CD4-positive, alpha-beta T cell treated with Interleukin-21 for 1 hour (primary cell): ENCODE data around the gene CLCN1.
A peak's percentile ranks its signal among the peaks of the same experiment; 100 is the strongest.

Experiments used
- DNase-seq: peaks from one replicate; pipeline ENCODE4 v3.0.0-alpha.2; 2020

The CLCN1 gene

DNA sequence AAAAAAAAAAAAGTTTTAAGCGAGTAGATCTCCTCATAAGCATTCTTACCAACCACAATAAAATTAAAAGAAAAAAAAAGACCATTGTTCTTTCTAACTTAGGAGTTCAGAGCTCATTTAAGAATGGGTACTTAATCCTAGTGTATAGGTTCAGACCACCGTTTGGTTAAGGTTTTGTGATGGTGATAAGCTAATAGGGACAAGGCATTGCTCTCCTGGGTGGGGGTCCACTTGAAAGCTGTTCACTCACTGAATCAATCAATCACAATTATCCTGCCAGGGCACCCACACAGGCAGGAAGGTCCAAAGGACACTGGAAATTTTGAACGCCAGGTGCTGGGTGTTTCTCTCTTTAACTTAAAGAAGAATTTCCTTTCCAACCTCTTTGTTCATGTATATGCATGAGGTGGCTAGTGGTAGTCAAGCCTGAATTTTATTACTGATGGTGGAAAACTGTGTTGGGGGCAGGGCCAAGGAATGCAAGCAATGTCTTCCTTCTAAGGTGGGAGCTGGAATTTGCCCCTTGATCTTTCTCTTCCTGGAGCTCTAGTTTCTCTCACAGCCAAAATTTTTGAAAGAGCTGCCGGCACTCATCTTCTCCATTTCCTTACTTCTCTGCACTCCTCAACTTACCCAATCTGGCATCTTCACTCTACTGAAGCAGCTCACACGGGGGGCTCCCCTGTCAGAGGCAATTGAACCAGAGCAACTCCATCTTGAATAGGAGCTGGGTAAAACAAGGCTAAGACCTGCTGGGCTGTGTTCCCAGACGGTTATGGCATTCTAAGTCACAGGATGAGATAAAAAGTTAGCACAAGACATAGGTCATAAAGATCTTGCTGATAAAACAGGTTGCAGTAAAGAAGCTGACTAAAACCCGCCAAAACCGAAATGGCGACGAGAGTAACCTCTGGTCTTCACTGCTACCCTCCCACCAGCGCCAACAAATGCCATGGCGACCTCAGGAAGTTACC is 54.1 kb downstream of the CLCN1 start:
- DNase-seq: no peak

DNA sequence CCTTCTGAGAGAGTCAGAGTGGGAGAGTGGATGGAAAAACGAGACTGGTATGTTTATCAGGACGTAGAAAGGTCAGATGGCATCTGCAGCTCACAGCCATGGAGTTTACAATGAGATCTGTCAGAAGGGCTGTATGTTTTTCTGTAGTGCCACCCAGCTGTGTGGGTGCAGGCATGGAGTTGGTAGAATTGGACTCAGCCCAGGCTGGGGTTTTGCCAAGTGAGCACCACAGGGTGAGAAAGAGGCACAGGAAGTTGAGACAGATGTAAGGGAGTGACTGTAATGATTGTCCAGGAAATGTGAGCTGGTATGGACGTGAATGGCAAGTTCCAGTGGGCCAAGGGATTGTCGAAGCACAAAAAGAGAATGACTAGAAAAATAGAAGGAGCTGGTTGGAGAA is 56.2 kb downstream of the CLCN1 start:
- DNase-seq: peak; percentile 58

DNA sequence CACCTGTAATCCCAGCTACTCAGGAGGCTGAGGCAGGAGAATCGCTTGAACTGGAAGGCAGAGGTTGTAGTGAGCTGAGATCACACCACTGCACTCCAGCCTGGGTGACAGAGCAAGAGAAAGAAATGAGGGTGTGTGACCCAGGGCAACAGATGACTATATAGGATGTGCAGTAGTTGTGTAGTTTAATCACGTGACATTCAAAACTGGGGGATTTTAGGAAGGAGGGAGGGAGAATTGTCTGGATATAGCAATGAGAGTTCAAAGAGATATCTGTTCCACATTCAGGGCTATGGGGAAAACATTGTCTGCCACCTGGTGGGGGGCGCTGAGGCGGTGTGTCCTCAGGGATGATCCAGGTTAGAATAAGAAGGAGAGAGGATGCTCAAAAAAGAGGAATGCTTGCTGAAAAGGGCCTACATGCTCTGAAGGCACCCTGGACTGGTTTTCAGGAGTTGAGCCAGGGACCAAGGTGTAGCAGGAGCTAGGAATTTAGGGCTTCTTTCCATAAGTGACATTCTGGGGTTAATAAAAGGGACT is 57.4 kb downstream of the CLCN1 start:
- no peak for DNase-seq

DNA sequence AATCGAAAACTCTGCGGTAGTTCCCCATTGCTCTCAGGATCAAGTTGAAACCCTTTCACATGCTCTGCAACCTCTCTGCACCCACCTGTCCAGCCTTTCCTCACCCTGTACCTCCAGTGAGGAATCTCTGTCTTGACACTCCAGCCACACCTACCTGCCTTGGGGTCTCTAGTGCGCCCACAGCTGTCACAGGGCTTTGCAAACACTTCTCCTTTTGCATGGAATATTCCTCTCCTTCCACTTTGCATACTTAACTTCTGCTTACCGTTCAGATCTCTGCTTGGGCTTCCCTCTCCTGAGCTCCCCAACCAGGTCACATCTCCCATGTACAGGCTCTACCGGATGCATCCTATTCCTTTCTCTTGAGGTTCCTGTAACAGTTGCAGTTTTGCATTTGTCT is 58.6 kb downstream of the CLCN1 start:
- DNase-seq: no peak

DNA sequence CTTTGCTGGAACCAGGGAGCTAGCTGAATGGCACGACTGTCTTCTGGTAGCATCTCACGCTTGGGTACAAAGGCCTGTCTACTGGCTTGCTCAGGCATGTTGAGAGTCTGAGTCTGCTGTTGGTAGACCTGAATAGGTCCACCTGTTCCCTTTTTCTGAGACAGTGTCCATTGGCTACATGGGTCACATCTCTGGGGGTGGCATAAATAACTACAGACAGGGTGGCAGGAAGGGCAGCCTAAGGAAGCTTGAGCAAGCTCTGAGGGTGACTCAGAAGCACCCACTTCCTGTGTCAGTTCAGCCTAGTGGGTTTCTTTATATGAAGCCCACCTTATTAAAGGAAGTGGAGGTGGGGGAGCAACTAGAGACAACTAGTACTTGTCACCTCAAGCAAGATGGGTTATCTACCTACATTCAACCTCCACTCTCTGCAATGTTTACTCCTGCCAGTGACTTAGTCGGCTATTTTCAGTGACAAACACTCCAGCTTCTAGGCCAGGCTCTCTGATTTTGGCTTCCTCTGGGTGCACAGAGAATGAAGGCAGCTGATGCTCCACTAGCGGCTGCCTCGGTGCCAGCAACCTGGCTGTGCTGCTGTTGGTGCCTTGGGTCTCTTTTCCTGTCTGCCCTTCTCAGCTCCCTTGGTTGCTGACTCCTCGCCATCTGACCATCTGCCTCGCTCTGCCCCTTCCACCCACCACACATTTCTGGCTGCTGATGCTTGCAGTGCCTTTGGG is 59.6 kb downstream of the CLCN1 start:
- peak; percentile 65 for DNase-seq

DNA sequence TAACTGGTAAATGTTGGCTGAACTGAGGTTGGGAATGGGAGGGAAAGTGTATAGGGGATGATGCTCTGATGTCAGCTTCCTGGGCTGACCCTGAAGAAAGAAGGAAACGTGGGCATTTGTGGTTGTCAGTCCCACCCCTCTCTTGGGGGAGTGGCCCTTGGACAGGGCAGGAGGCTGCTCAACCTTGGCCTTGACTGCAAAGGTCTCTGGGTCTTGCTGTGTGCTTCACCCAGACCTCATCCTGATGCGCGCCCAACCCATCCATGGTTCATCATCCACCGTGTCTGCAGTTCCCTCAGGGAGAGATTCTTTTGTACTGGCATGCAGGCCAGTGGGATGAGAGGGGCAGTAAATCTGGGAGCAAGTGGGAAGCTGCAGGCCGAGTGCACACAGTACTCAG is 60.5 kb downstream of the CLCN1 start:
- DNase-seq: no peak

DNA sequence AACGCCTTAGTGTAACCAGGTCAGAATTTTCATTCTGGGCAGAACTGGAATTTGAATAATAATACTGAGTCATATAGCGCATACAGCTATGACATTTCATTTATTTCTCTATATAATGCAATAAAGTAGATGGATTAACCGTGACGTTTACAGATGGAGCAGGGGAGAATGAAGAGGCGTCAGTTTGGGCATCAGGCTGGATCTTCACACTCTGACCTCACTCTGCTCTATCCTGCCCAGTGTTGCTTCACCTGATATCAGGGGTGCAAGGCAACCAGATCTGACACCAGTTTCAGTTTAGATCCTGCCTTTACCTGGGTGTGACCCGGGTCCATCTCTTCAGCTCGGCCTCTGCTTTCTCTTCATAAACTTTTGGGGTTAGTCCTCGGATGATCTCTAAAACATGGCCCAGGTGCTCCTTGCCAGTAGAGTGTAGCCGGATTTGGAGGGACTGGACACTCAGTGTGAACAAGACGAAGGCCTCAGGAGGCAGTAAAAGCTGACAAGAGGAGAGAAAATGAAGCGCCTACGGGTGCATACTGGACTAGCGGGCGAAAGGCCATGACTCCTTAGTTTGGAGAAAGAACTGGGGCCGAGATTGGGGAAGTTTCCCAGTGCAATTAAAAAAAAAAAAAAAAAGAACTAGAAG is 63.8 kb downstream of the CLCN1 start:
- no peak for DNase-seq

DNA sequence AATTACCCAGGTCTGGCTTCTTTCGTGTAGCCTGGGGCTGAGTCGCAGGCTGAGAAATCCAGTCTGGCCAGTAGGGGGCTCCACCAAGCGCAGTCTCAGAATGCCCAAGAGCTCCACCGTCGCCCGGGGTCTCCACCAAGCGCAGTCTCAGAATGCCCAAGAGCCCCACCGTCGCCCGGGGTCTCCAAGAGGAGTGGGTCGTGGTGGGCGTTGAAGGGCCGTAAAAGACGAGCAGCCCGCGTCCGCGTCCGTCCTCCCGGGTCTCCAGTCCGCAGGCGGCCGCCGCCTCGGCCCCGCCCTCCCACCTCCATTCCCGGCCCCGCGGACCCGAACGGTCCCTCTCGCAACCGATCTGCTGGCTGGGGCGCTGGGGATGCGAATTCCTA is 64.3 kb downstream of the CLCN1 start:
- DNase-seq: peak; percentile 90

DNA sequence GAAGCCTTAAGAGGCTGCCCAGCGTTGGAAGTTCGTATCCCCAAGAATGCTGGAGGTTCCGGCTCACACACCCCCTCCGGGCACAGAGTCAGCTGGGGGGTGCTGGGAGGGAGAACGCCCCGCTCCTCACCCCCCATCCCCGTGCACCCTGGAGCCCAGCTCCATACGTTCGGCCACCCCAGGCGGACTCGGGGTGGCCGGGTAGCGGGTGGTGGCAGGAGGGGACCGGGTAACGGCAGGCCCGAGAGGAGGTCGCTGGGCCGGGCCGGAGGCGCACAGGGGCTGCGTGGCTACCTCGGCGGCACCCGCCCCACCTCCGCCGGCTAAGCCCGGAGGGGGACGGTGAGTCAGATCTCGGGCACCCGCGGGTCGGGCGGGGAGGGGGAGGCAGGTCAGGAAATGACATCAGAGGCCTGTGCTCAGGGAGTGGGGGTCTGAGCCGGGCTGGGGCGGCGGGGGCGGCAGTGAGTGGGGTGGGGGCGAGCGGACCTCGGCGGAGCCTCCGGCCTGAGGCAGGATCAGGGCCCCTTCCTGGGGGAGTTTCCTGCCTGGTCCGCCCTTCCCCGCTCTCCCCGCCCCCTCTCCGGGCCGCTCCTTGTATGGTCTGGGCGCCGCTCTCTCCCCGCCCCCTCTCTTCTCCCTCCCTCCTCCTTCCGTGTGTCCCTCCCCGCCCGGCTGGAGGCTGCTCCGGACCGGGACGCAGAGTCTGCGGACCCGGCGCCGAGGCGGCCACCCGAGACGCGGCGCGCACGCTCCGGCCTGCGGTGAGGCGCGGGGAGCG is 64.9 kb downstream of the CLCN1 start, which contains the start of gene ZYX:
ZYX (plus strand) TSS at position 700 of the 781 bp plus-strand sequence. CDS start 227 bp downstream, outside the sequence.
- peak; percentile 86 for DNase-seq

DNA sequence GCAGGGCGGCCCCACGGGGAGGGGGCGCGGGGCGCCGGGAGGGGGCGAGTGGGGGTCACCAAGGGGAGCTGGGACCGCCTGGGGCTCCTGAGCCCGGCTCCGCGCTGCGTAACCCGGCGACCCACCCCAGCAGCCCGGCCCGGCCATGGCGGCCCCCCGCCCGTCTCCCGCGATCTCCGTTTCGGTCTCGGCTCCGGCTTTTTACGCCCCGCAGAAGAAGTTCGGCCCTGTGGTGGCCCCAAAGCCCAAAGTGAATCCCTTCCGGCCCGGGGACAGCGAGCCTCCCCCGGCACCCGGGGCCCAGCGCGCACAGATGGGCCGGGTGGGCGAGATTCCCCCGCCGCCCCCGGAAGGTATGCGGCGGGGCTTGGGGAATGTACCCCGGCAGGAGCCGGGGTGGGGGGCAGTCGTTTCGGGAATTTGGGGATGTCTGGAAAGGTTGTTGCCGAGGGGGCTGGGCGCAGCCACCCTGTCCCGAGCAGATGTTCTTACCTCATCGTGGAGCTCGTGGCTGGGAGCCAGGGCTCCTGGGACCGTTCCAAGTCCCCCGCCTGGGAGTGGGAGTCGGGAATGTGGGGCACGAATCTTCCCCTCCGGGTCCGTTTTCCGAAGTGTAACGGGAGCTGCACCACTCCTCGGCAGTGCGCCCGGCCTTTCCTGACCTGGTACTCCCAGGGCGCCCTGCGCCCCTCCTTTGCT is 65.7 kb downstream of the CLCN1 start:
- DNase-seq: no peak

DNA sequence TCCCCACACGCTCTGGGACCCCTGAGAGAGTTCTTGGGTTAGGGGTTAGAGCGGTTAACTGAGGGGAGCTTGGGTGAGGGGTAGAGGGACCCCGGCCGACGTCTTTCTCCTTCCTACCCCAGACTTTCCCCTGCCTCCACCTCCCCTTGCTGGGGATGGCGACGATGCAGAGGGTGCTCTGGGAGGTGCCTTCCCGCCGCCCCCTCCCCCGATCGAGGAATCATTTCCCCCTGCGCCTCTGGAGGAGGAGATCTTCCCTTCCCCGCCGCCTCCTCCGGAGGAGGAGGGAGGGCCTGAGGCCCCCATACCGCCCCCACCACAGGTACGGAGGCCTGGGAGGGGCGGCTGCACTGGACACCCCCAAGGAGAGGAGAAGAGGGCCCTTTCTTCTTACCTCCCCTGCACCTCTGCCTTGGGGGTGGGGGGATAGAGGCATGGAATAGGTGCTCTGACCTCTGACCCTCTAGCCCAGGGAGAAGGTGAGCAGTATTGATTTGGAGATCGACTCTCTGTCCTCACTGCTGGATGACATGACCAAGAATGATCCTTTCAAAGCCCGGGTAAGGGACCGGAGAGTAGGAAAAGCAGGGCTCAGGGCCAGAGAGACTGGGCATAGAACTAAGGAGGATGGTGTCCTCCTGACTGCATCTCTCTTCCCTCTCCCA is 66.3 kb downstream of the CLCN1 start:
- DNase-seq: no peak

DNA sequence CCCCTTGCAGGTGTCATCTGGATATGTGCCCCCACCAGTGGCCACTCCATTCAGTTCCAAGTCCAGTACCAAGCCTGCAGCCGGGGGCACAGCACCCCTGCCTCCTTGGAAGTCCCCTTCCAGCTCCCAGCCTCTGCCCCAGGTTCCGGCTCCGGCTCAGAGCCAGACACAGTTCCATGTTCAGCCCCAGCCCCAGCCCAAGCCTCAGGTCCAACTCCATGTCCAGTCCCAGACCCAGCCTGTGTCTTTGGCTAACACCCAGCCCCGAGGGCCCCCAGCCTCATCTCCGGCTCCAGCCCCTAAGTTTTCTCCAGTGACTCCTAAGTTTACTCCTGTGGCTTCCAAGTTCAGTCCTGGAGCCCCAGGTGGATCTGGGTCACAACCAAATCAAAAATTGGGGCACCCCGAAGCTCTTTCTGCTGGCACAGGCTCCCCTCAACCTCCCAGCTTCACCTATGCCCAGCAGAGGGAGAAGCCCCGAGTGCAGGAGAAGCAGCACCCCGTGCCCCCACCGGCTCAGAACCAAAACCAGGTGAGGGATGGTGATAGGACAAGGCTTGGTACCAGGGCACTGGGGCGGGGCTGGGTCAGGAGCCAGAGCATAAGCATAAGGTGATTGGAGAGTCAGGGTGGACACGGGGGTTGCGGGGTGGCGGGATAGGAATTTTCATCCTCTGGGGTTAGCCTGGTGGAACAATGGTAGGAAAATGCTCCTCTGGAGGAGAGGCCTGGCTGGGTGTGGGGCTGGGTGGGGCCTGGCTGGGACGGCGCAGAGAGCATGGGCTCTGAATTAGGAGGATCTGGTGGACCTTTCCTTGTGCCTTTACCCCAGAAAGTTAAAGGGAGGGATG is 67.1 kb downstream of the CLCN1 start:
- no peak for DNase-seq

DNA sequence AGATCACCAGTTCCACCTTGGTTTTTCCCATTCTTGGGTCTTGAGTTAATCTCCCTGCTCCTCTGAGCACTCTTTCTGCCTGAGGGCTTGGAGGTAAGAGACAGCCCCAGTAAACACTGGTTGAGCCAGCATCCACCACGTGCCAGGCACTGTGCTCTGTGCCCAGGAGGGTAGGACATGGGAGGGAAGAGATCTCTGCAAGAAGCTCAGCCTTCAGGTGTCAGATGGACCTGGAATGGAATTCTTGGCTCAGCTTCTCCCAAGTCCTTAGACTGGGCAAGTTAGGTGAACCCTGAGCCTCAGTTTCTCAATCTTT is 67.7 kb downstream of the CLCN1 start:
- no peak for DNase-seq

DNA sequence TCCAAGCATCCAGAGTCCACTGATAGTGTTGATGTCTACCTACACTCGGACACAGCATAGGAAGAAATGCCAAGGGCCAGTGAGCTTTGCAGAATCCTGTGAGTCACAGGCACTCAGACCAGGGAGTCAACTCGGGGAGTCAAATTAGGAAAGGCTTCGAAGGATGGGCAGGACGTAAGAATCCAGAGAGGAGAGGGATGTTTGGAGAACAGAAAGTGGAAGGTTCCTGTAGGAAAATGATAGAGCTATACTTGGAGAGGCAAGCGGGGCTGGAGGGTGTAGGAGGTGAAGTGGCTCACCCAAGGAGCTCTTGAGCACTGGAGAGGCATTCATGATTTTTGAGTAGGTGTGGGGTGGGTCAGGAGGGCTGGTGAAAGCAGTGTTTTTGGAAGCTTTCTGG is 68.2 kb downstream of the CLCN1 start:
- no peak for DNase-seq

DNA sequence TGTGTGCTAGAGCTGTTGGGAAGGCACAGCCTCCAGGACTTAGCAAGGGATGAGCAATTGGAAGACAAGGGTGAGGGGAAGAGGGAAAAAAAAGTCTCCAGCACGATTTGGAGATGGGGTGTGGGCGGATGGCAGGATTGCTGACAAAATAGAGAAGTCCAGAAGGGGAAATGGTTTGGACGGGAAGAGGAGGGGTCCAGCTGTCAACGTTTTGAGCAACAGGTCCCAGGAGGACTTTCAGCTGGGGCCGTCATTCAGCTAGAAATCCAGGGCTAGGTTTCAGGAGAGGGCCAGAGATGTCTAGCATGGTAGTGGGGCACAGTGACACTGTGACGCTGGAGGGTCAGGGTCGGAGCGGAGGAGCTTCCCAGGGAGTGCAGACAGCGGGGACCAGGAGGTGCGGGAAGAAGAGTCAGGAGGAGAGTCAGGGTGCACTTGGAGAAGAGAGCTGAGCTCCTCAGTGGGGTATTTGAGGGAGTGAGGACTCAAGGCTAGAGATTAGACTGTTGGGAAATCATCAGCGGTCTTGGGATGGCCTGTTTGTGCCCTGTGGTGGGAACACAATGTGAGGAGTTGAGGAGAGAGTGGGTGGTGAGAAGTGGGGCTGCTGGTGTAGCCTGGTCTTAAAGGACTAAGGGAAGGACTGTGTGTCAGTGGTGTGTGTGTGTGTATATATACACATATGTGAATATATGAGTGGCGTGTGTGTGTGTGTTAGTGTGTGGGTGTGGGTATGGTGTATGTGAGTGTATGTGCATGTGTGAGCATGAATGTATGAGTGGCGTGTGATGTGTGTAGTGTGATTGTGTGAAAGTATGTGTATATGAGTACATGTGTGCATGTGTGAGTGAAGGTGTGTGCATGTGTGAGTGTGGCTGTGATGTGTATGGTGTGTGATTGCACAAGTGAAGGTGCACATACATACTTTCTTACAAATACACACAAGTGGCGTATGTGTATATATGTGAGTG is 69.0 kb downstream of the CLCN1 start:
- DNase-seq: no peak

DNA sequence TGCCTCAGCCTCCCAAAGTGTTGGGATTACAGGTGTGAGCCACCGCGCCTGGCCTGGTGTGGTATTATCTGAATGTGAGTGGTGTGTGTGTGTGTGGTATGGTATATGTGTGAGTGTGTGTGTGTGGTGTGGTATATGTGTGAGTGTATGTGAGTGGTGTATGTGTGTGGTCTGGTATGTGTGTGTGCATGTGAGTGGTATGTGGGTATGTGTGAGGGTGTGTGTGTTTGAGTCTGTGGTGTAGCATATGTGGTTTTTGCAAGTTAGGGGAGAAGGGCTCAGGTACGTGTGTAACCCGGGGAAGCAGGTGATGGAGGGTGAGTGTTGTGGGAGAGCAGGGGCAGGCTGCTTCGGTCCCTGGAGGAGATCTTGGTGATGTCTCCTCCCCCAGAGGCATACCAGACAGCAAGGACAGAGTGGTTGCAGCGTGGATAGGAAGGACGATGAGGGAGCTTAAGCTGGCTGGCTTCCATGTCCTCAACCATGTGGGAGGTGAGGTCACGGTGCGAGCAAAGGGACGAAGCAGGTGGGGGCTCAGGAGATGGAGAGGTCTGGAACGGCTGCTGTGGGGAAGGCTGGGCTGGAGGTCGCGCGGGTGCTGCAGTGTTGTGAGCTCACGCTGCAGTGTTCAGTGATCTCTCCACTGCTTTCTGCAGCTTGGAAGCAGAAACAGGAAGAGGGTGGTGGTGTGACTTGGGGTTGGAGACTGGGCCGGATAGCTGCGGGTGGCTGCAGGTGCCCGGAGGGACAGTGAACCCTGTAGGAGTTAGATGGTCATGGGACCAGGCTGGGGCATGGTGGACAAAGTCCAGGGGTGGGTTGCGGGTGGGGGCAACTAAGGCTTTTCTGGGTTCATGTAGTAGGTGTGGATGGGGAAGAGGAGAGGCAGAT is 70.2 kb downstream of the CLCN1 start:
- DNase-seq: peak; percentile 66

DNA sequence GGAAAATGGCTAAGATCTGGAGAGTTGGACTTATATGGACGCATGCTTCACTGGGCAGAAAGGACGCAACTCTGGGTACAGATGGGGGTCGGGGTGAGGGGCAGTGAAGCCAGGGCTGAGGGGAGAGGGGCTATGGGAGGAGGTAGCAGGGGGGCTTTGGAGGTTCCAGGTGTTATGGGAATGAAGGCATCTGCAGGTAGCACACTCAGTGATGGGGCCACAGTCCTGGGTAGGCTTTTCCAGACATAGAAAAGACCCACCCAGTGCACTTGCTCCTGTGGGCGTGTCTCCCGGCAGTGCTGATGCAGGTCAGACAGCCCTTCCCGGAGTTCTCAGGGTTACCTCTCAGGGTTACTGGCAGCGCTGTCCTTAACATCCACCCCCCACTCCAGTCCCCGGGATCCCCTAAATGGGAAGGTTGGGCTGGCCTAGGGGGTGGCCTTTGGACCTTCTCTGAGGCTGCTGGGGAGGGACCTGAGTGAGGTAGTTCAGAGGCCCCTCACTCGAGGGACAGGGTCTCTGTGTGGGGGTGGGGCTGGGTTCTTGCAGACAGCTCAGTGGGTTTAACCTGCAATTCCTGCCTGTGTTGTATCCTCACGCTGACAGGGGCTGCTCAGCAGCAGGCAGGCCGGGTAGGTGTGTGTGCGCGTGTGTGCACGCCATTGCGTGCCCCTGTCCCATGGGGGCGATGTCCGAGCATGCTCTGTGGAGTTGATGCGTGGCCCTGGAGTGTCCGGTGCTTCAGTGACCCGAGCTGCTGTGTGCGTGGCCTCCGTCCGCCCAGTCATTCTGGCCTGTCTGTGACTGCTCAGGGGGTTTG is 71.5 kb downstream of the CLCN1 start:
- DNase-seq: no peak
